Fibroblast of pulmonary artery (primary cell): ENCODE results near the gene ERC2.

Experiments
- DNase-seq: peaks from one replicate; pipeline ENCODE4 v3.0.0-alpha.2; 2010; ENCODE audit warnings: low read depth
- H3K4me3 ChIP-seq: replicated peaks from 2 replicates; pipeline ENCODE4 v1.5.1; 2011; ENCODE audit warnings: low read depth, mild to moderate bottlenecking, control low read depth, low read length, moderate library complexity
- CTCF ChIP-seq: IDR thresholded peaks from 2 replicates; pipeline ENCODE4 v1.5.1; 2011; ENCODE audit warnings: mild to moderate bottlenecking, control low read depth, low read length, inconsistent platforms; ENCODE audit errors: missing control alignments

ERC2 gene

GRCh38 chr3:56363720-56364119 is 104.5 kb downstream of the ERC2 start:
- no peak for TF ChIP-seq CTCF
- H3K4me3 ChIP-seq = no peak overlapping the region
- DNase-seq = no peak

- TF ChIP-seq CTCF = no peak
- no peak for DNase-seq
Measured at GRCh38 chr3:56361731-56362130, 106.5 kb downstream of the ERC2 start.

GRCh38 chr3:56357266-56357665 is 111.0 kb downstream of the ERC2 start:
- no peak for TF ChIP-seq CTCF
- DNase-seq = no peak
- H3K4me3 ChIP-seq = no peak overlapping the region

More at GRCh38 chr3:56361731-56362130, 106.5 kb downstream of the ERC2 start:
- H3K4me3 ChIP-seq = no peak overlapping the region

GRCh38 chr3:56356808-56357207 is 111.5 kb downstream of the ERC2 start:
- H3K4me3 ChIP-seq = no peak overlapping the region
- no peak for TF ChIP-seq CTCF
- DNase-seq = no peak

GRCh38 chr3:56355570-56356185 is 112.6 kb downstream of the ERC2 start:
- TF ChIP-seq CTCF = no peak
- no peak overlapping the region for H3K4me3 ChIP-seq
- peak; percentile 26 for DNase-seq

GRCh38 chr3:56351537-56351936 is 116.7 kb downstream of the ERC2 start:
- DNase-seq = no peak
- no peak for TF ChIP-seq CTCF
- no peak overlapping the region for H3K4me3 ChIP-seq

GRCh38 chr3:56347219-56347871 is 120.9 kb downstream of the ERC2 start:
- peak; percentile 18 for TF ChIP-seq CTCF
- H3K4me3 ChIP-seq = no peak overlapping the region
- peak; percentile 5 for DNase-seq
